Body of pancreas (tissue), 4 donors: ENCODE results near the gene CDKN2AIP.

Source experiments
- CTCF ChIP-seq, 7 experiments: fragments of 450-650 bp in 4 of 7; fragments of 200-600 bp in 3 of 7; sonication (generic) in 3 of 7; IDR thresholded peaks; one replicate each; pipeline ENCODE4 v1.5.1; 2016 to 2019; ENCODE audit warnings: antibody characterized with exemption in 7 of 7
- POLR2A ChIP-seq, 3 donors: fragments of 450-650 bp; IDR thresholded peaks; one replicate each; pipeline ENCODE4 v1.6.1; 2016; ENCODE audit warnings: antibody characterized with exemption in 3 of 3, mild to moderate bottlenecking in 2 of 3

DNA sequence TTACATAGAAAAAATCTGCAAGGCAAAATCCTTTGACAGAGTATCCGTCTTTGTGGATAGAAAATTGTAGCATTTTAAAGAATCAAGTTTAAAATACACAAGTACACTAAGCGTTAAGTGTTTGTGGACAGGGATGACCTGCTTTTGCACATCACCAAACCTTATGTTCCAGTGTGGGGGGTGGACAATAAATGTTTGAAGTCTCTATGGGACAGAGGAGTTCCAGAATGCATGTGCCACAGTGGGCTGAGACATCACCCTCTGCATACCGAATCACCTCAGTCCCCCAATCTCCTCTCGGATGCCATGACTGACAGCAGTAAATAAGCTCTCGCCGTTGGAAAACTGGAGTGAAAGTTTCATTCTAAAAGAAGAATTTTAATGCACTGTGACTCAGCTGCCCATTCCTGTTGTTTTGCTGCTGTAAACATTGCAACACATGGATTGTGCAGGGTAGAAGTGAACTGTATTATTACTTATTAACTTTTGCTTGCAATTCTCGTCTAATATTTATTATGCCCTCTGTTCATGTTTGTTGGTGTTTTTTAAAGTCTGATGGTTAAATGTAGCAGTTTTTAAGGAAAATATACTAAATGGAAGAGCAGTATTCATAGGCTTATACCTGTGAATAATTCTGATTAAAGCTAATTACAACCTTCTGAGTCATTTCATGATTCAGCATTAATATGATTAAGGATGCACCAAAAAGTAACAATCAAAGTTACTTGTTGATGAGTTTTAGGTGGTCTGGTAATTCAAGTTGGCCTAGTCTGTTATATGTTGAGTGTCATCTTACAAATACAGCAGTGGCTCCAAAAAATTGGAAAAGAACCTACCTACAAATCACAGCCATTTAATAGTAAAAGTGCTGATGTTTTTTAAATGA lies 24.0 kb downstream of the CDKN2AIP start:
- TF ChIP-seq CTCF (IDR thresholded peaks at IDR 0.05) (no peak), POLR2A (IDR thresholded peaks at IDR 0.05) (no peak)
